PFSK-1 (cell line): Measurements from ENCODE around the gene SIAE.

Source experiments
- POLR2AphosphoS5 ChIP-seq: IDR thresholded peaks from 2 replicates; pipeline ENCODE4 v1.6.1; 2012; ENCODE audit warnings: low read depth, mild to moderate bottlenecking, control low read depth, low read length, moderate library complexity
- TAF1 ChIP-seq: IDR thresholded peaks from 2 replicates; pipeline ENCODE4 v1.6.1; 2012; ENCODE audit warnings: low read length, control low read depth, borderline replicate concordance; ENCODE audit not compliant: insufficient read depth
- TF ChIP-seq, protein P1 (sequence below), 2 experiments: IDR thresholded peaks; 2 replicates each; pipeline versions ENCODE4 v1.6.1 to v1.8.0; 2011 to 2012; ENCODE audit warnings: low read depth in 2 of 2, low read length in 2 of 2, control low read depth in 1 of 2, inconsistent platforms in 1 of 2, mild to moderate bottlenecking in 1 of 2, moderate library complexity in 1 of 2; ENCODE audit not compliant: insufficient read depth in 1 of 2

DNA sequence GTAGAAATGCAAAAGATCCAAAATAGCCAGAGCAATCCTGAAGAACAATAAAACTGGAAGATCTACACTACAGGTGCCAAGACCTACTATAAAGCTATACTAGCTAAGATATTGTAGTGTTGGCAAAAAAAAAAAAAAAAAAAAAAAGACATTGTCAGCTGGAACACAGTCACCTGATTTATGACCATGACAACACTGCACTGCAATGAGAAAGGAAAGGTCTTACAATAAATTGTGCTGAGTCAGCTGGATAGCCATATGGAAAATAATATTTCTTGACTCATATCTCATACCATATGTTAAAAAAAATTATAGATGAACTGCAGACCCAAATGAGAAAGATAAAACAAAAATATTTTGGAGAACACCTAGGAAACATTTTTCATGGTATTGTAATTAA, 65.4 kb downstream of the SIAE start:
- TF ChIP-seq TAF1, result no peak
- no peak for TF ChIP-seq POLR2AphosphoS5
- TF ChIP-seq, protein P1, sequence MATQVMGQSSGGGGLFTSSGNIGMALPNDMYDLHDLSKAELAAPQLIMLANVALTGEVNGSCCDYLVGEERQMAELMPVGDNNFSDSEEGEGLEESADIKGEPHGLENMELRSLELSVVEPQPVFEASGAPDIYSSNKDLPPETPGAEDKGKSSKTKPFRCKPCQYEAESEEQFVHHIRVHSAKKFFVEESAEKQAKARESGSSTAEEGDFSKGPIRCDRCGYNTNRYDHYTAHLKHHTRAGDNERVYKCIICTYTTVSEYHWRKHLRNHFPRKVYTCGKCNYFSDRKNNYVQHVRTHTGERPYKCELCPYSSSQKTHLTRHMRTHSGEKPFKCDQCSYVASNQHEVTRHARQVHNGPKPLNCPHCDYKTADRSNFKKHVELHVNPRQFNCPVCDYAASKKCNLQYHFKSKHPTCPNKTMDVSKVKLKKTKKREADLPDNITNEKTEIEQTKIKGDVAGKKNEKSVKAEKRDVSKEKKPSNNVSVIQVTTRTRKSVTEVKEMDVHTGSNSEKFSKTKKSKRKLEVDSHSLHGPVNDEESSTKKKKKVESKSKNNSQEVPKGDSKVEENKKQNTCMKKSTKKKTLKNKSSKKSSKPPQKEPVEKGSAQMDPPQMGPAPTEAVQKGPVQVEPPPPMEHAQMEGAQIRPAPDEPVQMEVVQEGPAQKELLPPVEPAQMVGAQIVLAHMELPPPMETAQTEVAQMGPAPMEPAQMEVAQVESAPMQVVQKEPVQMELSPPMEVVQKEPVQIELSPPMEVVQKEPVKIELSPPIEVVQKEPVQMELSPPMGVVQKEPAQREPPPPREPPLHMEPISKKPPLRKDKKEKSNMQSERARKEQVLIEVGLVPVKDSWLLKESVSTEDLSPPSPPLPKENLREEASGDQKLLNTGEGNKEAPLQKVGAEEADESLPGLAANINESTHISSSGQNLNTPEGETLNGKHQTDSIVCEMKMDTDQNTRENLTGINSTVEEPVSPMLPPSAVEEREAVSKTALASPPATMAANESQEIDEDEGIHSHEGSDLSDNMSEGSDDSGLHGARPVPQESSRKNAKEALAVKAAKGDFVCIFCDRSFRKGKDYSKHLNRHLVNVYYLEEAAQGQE (IDR thresholded peaks at IDR 0.05; ENCODE audit: insufficient read depth in 1 of 2, low read depth in 2 of 2, low read length in 2 of 2), result no peak
